DMS53 treated with DMSO at 0.1 percent for 48 hours (cell line): ENCODE results near the gene POU4F2.

ENCODE experiments used
- DNase-seq: peaks from one replicate; lab custom pipeline; 2025; ENCODE audit not compliant: unreplicated experiment; lab: John Stamatoyannopoulos, UW

The POU4F2 gene, protein sequence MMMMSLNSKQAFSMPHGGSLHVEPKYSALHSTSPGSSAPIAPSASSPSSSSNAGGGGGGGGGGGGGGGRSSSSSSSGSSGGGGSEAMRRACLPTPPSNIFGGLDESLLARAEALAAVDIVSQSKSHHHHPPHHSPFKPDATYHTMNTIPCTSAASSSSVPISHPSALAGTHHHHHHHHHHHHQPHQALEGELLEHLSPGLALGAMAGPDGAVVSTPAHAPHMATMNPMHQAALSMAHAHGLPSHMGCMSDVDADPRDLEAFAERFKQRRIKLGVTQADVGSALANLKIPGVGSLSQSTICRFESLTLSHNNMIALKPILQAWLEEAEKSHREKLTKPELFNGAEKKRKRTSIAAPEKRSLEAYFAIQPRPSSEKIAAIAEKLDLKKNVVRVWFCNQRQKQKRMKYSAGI

DNA sequence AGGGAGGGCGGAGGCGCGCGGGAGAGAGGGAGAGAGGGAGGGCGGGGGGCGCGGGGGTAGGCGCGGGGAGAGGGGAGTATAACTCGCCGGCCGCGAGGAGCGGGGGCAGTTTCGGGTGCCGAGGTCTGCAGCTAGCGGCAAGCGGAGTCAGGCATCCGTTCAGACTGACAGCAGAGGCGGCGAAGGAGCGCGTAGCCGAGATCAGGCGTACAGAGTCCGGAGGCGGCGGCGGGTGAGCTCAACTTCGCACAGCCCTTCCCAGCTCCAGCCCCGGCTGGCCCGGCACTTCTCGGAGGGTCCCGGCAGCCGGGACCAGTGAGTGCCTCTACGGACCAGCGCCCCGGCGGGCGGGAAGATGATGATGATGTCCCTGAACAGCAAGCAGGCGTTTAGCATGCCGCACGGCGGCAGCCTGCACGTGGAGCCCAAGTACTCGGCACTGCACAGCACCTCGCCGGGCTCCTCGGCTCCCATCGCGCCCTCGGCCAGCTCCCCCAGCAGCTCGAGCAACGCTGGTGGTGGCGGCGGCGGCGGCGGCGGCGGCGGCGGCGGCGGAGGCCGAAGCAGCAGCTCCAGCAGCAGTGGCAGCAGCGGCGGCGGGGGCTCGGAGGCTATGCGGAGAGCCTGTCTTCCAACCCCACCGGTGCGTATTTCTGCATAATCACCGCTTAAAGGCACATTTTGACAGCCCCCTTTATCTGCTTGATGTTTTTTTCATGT is at the start of gene POU4F2:
TSS of gene POU4F2 (plus strand) at position 108 of the 720 bp plus-strand sequence. CDS start at position 356, 248 bp downstream.
- peak; percentile 20 for DNase-seq

DNA sequence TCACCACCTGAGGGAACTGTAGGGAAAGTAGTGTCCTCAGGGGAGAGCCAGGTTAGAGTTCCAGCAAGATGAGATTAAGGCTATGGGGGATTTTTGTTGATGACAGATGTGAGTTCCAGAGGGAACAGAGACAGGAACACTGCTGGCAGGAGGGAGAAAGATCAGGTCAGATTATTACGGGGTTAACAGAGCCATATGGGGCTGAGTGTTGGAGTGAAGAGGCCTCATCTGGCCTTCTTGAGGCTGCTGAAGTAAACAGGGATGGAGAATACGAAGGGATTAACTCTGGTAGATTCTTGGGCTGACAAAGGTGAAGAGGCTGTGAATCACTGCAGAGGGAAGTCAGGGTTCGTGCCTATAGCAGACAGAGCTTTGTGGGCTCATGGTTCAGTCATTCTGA is 47.9 kb upstream of the POU4F2 start:
- DNase-seq = no peak

DNA sequence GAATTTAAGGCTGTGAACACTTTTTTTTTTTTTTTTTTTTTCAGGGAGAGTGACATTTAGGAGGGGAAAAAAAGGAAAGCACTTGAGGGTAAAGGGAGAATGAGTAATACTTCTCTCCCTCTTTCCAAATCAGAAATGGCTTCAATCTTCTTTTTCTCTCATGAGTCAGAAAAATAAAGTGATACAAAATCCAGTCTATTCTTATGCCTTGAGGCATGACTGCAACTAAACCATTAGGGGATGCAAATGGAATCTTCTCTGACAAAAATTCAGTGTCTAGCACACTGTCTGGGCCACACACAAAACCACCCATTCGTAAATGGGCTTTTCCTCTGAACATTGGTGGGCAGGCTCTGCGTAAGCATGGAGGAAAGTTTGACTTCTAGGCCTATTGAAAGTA is 46.7 kb upstream of the POU4F2 start:
- no peak for DNase-seq

DNA sequence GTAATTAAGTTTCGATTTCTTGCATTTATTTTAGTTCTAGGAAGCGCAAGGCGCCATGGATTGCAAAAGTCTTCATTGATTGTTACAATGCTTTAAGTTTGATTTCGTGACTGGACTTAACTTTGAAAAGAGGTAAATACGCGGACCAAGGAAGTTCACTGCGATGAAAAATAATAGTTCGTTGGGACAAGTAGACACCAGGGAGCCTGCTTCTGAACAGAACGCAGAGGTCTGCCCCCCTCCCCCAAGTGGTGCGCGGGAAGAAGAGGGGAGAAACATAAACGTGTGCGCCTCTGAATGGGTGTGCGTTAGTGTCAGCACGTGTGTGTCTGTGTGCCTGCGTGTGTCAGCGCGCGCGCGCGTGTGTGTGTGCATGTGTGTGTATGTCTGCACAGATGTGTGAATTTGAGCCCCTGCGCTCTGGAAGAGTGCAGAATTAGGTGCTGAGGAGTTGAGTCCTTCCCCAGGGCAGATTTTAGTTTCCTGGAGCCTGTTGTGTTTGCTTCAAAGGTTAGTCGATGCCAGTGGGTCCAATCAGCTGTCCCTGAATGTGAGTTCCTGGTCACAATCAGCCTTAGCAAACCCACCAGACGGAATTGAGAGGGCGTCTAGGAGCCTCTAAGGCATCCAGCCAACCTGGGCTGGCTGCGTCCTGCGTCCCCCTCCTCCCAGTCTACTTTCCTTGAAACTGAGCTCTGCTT is 5.8 kb upstream of the POU4F2 start:
- no peak for DNase-seq

DNA sequence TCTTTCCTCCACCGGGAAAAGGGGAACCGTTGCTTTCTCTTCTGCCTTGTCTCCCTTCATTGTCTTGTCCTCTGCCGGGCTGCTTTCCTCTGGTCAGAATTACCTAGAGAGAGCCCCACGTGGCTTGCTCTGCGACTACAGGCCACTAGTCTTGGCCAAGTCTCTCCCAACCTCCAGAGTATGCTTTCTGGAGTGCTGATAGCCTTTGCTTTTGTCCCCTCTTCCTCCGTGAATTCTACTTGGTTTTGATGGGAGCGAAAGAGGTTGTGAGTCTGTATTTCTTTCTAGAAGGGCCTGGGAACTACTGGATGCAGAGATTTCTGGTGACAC is 5.3 kb upstream of the POU4F2 start:
- DNase-seq = no peak

GRCh38 chr4:146634825-146635224 is 3.9 kb upstream of the POU4F2 start:
- DNase-seq = no peak

DNA sequence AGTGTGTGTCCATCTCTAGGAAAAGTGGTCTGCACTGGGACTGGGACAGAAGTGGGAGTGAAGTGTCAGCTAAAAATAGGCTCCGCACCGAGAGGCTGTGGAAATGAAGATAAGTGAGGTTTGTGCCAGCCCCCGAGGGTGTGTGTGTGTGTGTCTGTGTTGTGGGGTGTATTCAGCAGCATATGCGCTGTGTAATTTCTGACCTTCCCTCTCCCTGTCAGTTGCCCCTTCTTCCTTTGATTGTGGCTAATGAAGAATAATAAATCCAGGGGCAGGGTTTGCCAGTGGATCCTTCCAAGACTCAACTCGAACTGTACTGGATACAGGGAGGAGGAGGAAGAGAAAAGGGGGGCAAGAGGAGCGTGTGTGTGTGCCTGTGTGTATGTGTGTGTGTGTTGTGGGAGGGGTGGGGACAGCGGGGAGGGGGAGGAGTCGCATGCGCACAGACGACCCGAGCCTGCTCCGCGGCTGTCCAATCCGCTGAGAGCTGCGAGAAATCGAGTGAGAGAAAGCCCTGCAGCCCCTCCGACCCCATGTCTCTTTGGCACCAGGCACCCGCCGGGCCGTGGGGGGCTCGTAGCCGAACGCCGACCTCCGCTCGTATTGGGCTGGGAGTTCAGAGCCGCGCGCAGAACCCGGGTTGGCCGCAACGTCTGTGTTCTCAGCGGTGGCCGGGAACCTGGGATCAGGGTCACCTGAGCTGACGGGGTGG is 916 bp upstream of the POU4F2 start:
- DNase-seq = peak; percentile 60

GRCh38 chr4:146638333-146638785 is 334 bp upstream of the POU4F2 start:
- DNase-seq = no peak

DNA sequence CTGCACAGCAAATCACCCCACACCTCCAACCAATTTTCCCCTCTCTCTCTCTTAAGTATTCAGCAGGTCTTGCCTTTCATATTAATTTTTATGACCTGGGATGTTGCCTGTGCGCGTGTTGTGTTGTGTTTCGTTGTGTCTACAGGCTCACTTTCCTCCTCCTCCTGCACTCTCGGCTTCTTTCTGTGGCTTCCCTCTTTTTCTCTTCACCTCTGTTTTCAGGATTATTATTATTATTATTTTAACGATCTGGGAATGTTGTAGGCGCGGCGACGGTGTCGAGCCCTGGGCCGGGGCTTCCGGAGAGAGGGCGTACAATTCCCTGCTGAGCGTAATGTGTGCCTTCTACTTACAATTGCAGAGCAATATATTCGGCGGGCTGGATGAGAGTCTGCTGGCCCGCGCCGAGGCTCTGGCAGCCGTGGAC is 826 bp downstream of the POU4F2 start:
- no peak for DNase-seq

- no peak for DNase-seq
Observed at GRCh38 chr4:146640021-146640464, 1.4 kb downstream of the POU4F2 start.

GRCh38 chr4:146640465-146641061 is 1.9 kb downstream of the POU4F2 start:
- no peak for DNase-seq

DNA sequence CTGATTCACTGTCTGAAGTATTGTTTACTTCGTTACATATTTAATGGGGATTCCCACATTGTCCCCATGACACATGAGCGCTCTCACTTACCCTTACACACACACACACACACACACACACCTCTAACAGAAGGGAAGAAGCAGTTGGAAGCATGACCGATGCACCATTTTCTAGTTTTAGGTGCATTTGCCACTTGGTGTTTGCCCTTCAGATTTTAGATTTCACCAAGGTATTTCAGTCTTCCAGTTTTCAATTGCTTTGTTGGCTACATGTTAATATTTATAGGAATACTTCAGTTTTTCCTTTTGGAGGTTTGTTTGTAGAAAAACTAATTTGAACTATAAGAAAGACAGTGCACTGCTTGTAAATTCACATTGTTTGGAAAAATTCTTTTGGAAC is 3.1 kb downstream of the POU4F2 start:
- no peak for DNase-seq

DNA sequence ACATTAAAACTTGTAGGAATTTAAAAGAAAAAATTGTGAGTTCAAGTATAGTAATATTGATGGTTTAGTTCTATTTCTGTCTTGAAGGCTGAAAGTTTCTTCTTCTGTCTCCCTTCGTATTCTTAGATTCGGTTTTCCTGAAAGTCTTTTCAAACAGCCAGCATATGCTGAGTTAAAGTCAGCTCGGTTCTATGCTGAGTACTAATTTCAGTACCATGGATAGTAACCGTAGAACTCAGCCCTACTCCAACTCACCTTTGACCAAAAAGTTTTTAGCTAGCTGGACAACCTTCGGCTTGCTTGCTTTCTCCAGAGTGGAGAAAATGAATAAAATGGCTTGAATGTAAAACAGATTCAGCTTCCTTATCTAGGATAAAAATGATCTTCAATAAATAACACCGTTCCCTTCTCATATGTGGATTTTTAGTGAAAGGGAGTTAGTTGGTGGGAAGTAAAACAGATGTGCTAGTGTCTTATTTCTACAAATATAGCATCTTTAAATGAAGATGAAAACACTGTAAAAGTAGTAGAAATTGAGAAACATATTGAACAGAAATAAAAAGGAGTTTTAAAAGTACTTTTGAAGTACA is 5.2 kb downstream of the POU4F2 start:
- DNase-seq = no peak

- no peak for DNase-seq
Observed at GRCh38 chr4:146645921-146646320, 7.2 kb downstream of the POU4F2 start.

- peak; percentile 4 for DNase-seq
Observed at GRCh38 chr4:146646593-146647325, 8.1 kb downstream of the POU4F2 start.

GRCh38 chr4:146647615-146648460 is 9.1 kb downstream of the POU4F2 start:
- DNase-seq = no peak

DNA sequence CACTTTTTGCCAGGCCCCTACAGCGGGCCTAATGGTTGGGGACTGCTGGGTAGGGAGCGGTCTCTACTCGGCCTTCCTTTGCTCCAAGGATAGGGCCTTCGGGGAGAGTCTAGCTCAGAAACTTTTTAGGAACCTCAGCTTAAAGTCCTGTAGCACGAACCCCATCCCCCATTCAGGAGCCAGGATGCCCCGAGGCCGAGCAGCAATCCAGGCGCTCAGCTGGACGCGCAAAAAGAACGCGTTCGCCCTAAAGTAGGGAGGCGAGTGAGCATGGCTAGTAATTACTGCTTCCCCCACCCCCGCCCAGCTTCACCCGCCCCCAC is 9.7 kb downstream of the POU4F2 start:
- no peak for DNase-seq

DNA sequence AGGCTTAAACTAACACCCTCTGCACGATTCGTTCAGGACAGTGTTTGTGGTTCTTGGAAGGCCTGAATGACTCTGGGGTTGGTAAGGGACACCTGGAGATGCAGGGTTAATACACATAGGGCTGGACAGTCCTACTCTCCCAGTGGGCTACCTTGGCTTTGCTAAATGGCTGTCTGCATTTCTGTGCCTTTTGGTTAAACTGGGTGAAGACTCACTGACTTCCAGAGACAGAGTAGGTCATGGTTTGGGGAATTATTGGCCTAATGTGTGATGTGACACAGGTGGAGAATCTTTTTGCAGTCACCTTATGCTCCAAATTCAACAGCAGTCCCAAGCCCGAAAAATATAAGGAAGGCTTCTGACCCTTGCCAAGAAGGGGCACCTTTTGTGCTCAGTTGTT is 10.5 kb downstream of the POU4F2 start:
- DNase-seq = no peak

DNA sequence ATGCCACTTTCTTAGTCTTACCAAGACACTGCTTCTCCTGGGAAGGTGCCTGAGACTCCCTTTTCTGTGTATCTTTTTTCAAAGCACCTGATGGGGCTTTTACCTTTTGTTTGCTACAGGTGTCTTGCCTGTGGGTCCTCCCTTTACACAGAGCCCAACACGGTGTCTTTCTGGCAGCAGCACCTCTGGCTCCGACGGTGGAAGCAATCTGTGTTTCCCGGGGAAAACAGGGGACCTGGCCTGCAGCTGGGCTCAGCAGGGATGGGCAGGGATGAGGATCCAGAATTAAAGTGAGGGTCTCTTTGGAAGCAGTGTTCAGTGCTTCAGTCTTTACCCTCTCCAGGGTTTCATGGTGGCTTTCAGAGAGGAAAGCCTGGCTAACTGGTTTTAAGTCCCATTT is 11.3 kb downstream of the POU4F2 start:
- DNase-seq = no peak
